ENCODE data around the gene RSPH1. TPM values are rescaled to one million over a fixed set of nuclear protein-coding genes. Genes with fewer than 3 reads are reported as not detected.

The RSPH1 gene
- total RNA-seq, 1 experiment from 2014 or later, result 0.31 TPM

GRCh38 chr21:42447182-42447581 is 48.8 kb downstream of the RSPH1 start:
- no peak overlapping the region for H3K27ac ChIP-seq (ENCODE audit: insufficient read length, low read depth, low read length)
- H3K79me1 ChIP-seq (ENCODE audit: insufficient read depth, low read depth, low read length, poor library complexity, severe bottlenecking), result no peaks in the 10 kb centered on the region
- H3K4ac ChIP-seq (ENCODE audit: low read depth, low read length), result no peak overlapping the region
- H2AK5ac ChIP-seq (ENCODE audit: insufficient read length, low read length), result no peak overlapping the region
- no peak overlapping the region for H2BK5ac ChIP-seq (ENCODE audit: insufficient read length, low read length)
- Mint-ChIP-seq H3K27ac (no peak overlapping the region), H3K4me3 (no peak overlapping the region), H3K36me3 (ENCODE audit: insufficient read depth in 1 of 3, low read depth in 3 of 3) (no peaks in the 10 kb centered on the region), H3K27me3 (ENCODE audit: low read depth) (peaks cover 15% of the 10 kb centered on the region), H3K4me1 (peaks cover 11 to 19% of the 10 kb centered on the region in 2 experiments), H3K9me3 (no peaks in the 10 kb centered on the region; a peak in 1 of 5 replicates)
- H3T11ph ChIP-seq (ENCODE audit: low read length), result no peak overlapping the region
- H3K4me1 ChIP-seq (ENCODE audit: insufficient read depth, low read length), result no peaks in the 10 kb centered on the region
- H4K8ac ChIP-seq (replicated peaks; ENCODE audit: insufficient read length, low read depth, low read length), result no peak overlapping the region
- no peaks in the 10 kb centered on the region for H4K20me1 ChIP-seq (ENCODE audit: control insufficient read depth, insufficient read depth, insufficient read length)
- H2BK120ac ChIP-seq (ENCODE audit: low read depth, low read length, poor library complexity, severe bottlenecking), result no peak overlapping the region
- H3K79me2 ChIP-seq (ENCODE audit: insufficient read depth, low read length), result no peaks in the 10 kb centered on the region
- no peak for TF ChIP-seq CTCF (conservative IDR thresholded peaks at IDR 0.05)
- no peak overlapping the region for H3K18ac ChIP-seq (ENCODE audit: insufficient read length, low read depth, low read length)
- no peak overlapping the region for H3K4me2 ChIP-seq (ENCODE audit: insufficient read depth, insufficient read length, low read length)
- no peaks in the 10 kb centered on the region for H3K23me2 ChIP-seq (ENCODE audit: insufficient read length, low read depth, low read length, poor library complexity, severe bottlenecking)
- no peaks in the 10 kb centered on the region for H3K27me3 ChIP-seq (ENCODE audit: insufficient read depth, low read length)
- WGBS (ENCODE audit: extremely low coverage, insufficient read length, low lambda C conversion rate), result no CpG with 5 or more reads among the region's 14 CpGs
- H3K9me3 ChIP-seq (ENCODE audit: control insufficient read depth, low read depth, low read length), result no peaks in the 10 kb centered on the region
- no peak overlapping the region for H3K56ac ChIP-seq (ENCODE audit: insufficient read length, low read depth, low read length)
- H4K91ac ChIP-seq (ENCODE audit: insufficient read length, low read depth, low read length), result no peak overlapping the region
- H2BK12ac ChIP-seq (ENCODE audit: insufficient read length, low read depth, low read length), result no peak overlapping the region
- no peak overlapping the region for H2AFZ ChIP-seq (ENCODE audit: low read length)
- H2BK20ac ChIP-seq (ENCODE audit: low read depth, low read length, poor library complexity, severe bottlenecking), result no peak overlapping the region
- no peak overlapping the region for H4K5ac ChIP-seq (ENCODE audit: insufficient read length, low read depth, low read length)
- no peak overlapping the region for H3K14ac ChIP-seq (ENCODE audit: insufficient read depth, low read length)
- no peak overlapping the region for H3K23ac ChIP-seq (ENCODE audit: insufficient read length, low read depth, low read length)
- DNase-seq, result no peak
- no peak overlapping the region for H2BK15ac ChIP-seq (ENCODE audit: low read depth, low read length)
- H3K9ac ChIP-seq (ENCODE audit: extremely low read depth, insufficient read length, low read length), result no peak overlapping the region

Measured in H9 (cell line).